GM12874 (cell line): ENCODE measurements around the gene CARD11.

Experiments
- CTCF ChIP-seq: IDR thresholded peaks from 2 replicates; pipeline ENCODE4 v1.5.1; 2011; ENCODE audit warnings: low read depth, mild to moderate bottlenecking, control low read depth, low read length, moderate library complexity; ENCODE audit not compliant: insufficient read depth

CARD11 gene

GRCh38 chr7:2953588-2954407 is 89.9 kb downstream of the CARD11 start:
- TF ChIP-seq CTCF, result no peak

GRCh38 chr7:2953099-2953498 is 90.6 kb downstream of the CARD11 start:
- no peak for TF ChIP-seq CTCF

DNA sequence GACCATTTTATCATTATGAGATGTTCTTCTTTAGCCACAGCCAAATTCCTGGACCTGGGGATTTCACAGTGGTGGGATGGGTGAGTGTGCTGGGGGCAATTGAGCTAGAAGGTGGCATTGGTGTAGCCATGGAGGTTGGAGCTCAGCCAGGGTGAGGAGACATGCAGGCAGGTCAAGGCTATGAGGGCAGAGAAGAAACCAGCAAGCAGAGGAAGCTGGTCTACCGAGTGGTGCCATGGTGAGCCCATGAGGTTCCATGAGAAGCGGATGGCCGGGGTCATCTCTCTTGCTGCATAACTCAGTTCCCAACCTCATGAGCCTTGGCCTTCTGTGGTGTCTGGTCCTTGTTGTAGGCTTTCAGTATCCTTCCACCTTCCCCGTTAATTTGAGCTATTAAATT is 91.4 kb downstream of the CARD11 start:
- TF ChIP-seq CTCF, result no peak

- no peak for TF ChIP-seq CTCF
These were observed 93.1 kb downstream of the CARD11 start for GRCh38 chr7:2950578-2950977.

- TF ChIP-seq CTCF, result no peak
These were observed 94.9 kb downstream of the CARD11 start for GRCh38 chr7:2948749-2949148.

DNA sequence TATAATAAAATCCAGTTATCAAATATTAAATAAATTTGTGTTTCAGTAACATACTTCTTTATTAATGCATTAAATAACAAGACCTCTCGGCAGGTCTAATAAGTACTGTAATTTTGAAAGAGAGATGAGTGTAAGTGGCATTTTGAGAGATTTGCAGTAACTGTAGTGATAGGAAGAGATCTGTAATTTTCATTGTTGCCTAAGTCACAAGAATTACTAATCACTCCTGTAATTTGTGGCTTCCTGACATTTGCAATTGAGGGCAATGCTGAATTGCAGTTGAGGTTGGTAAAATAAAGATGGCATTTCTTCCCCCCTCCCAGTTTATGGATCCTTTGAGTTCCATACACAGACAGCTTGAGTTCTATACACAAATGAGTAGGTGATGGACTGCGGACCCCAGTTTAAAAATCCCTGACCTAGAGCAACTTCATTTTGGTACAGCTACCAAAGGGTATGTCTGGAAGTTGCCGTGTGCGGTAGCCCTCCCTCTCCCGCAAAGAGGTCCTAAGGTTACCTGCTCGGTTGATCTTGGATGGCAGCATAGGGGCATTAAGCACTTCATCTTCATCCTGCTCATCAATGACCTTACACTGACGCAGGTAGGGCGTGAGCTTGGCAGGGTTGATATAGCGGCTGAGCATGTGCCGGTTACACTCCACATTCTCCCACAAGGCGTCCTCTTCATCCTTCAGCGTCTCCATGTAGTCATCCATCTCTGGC is 96.4 kb downstream of the CARD11 start:
- TF ChIP-seq CTCF, result no peak

GRCh38 chr7:2945171-2945570 is 98.5 kb downstream of the CARD11 start:
- TF ChIP-seq CTCF, result no peak
